Panc1 (cell line): ENCODE results near the gene FLT3.

Experiments used
- CTCF ChIP-seq: fragments of 450-650 bp; IDR thresholded peaks from 2 replicates; pipeline ENCODE4 v1.5.1; 2017; ENCODE audit warnings: mild to moderate bottlenecking
- POLR2AphosphoS5 ChIP-seq: IDR thresholded peaks from 2 replicates; pipeline ENCODE4 v1.6.1; 2012; ENCODE audit warnings: mild to moderate bottlenecking, low read depth, low read length, moderate library complexity
- REST ChIP-seq, 2 experiments: IDR thresholded peaks; 2 replicates each; pipeline ENCODE4 v1.6.1; 2011 to 2012; ENCODE audit warnings: low read depth in 2 of 2, control low read depth in 1 of 2, low read length in 1 of 2, mild to moderate bottlenecking in 1 of 2, moderate library complexity in 1 of 2; ENCODE audit not compliant: insufficient read depth in 1 of 2

DNA sequence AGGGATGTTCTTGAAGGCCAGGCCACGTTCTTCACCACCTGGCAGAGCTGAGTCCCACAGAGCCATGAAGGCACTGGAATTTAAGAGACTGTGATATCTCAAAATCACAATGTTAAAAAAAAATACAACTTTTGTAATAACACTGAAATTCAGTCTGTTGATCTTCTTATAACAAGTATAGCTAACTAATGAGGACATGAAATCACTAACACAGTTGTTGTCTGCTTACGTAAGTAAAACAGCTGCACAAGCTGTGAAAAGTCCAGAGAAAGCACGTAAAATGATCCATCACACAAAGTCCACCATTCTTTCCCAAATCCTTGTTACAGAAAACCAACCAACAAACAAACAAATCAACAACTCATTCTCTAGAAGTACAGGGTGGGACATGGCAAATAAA lies 32.9 kb downstream of the FLT3 start:
- TF ChIP-seq POLR2AphosphoS5 (no peak), CTCF (no peak), REST (IDR thresholded peaks at IDR 0.05; ENCODE audit: insufficient read depth in 1 of 2, low read depth in 2 of 2, low read length in 1 of 2) (no peak)
